PC-9 (cell line): Measurements from ENCODE around the gene GRID2.

Experiments used
- CTCF ChIP-seq: fragments of 200-600 bp; sonication (generic); conservative IDR thresholded peaks from 2 replicates; pipeline ENCODE4 v1.6.1; 2017; ENCODE audit warnings: mixed run types, antibody characterized with exemption, mild to moderate bottlenecking, moderate library complexity
- EZH2 ChIP-seq: fragments of 200-600 bp; sonication (generic); IDR thresholded peaks from 2 replicates; pipeline ENCODE4 v1.8.0; 2017; ENCODE audit warnings: antibody characterized with exemption, low read depth

- TF ChIP-seq CTCF = no peak
- no peak for TF ChIP-seq EZH2
These were observed 486.0 kb downstream of the GRID2 start for GRCh38 chr4:92789741-92790140.
